Epithelial cell of esophagus (primary cell): ENCODE data around the gene ZFAND2B.

Experiments
- DNase-seq: peaks from one replicate; pipeline ENCODE4 v3.0.0; 2010; ENCODE audit warnings: low read depth
- H3K4me3 ChIP-seq: 2 replicates; pipeline ENCODE4 v1.5.1; 2011; ENCODE audit warnings: mild to moderate bottlenecking, low read length, control low read depth
- CTCF ChIP-seq: IDR thresholded peaks from 2 replicates; pipeline ENCODE4 v1.5.1; 2011; ENCODE audit warnings: low read depth, mild to moderate bottlenecking, low read length, control low read depth, inconsistent platforms; ENCODE audit not compliant: insufficient read depth; ENCODE audit errors: missing control alignments

The ZFAND2B gene

GRCh38 chr2:219248845-219249202 is 42.2 kb downstream of the ZFAND2B start:
- peak overlapping the region; percentile 22 for H3K4me3 ChIP-seq
- no peak for DNase-seq
- no peak for TF ChIP-seq CTCF

GRCh38 chr2:219249203-219249980 is 42.8 kb downstream of the ZFAND2B start:
- no peak for TF ChIP-seq CTCF
- peak; percentile 99 for DNase-seq
- H3K4me3 ChIP-seq, result peak overlapping the region; percentile 66

- peak overlapping the region; percentile 66 for H3K4me3 ChIP-seq
- TF ChIP-seq CTCF, result no peak
- DNase-seq, result no peak
Observed at GRCh38 chr2:219250049-219250781, 43.6 kb downstream of the ZFAND2B start.

GRCh38 chr2:219251656-219252055 is 45.1 kb downstream of the ZFAND2B start:
- DNase-seq, result peak; percentile 26
- no peak for TF ChIP-seq CTCF
- peak overlapping the region; percentile 66 for H3K4me3 ChIP-seq

GRCh38 chr2:219252084-219252483 is 45.5 kb downstream of the ZFAND2B start:
- H3K4me3 ChIP-seq, result peak overlapping the region; percentile 66
- DNase-seq, result peak; percentile 80
- peak; percentile 14 for TF ChIP-seq CTCF

GRCh38 chr2:219252570-219252899 is 46.0 kb downstream of the ZFAND2B start:
- DNase-seq, result peak; percentile 14

More at GRCh38 chr2:219252570-219252899, 46.0 kb downstream of the ZFAND2B start:
- TF ChIP-seq CTCF, result no peak
- H3K4me3 ChIP-seq, result peak overlapping the region; percentile 66
